ENCODE results near the gene U2SURP. TPM values are rescaled to one million over a fixed set of nuclear protein-coding genes. Genes with fewer than 3 reads are reported as not detected.

The U2SURP gene
- total RNA-seq, 1 experiment from 2014 or later = 168 TPM

- Mint-ChIP-seq H3K27ac (no peak overlapping the region), H3K9me3 (no peaks in the 10 kb centered on the region), H3K4me3 (no peak overlapping the region), H3K4me1 (peaks cover 12 to 22% of the 10 kb centered on the region in 2 experiments), H3K27me3 (ENCODE audit: low read depth) (peaks cover 4% of the 10 kb centered on the region), H3K36me3 (ENCODE audit: insufficient read depth in 1 of 3, low read depth in 3 of 3) (no peaks in the 10 kb centered on the region)
- Histone ChIP-seq H3K18ac (ENCODE audit: insufficient read length, low read depth, low read length) (no peak overlapping the region), H2BK5ac (ENCODE audit: insufficient read length, low read length) (no peak overlapping the region), H2BK12ac (ENCODE audit: insufficient read length, low read depth, low read length) (no peak overlapping the region), H3K56ac (ENCODE audit: insufficient read length, low read depth, low read length) (no peak overlapping the region), H4K91ac (ENCODE audit: insufficient read length, low read depth, low read length) (no peak overlapping the region), H3K4me1 (ENCODE audit: insufficient read depth, low read length) (no peaks in the 10 kb centered on the region; the same call in 1 of the 2 replicates), H3K27ac (ENCODE audit: insufficient read length, low read depth, low read length) (no peak overlapping the region), H3K14ac (ENCODE audit: insufficient read depth, low read length) (no peak overlapping the region), H3K23me2 (ENCODE audit: insufficient read length, low read depth, low read length, poor library complexity, severe bottlenecking) (no peaks in the 10 kb centered on the region), H3K9me3 (ENCODE audit: control insufficient read depth, low read depth, low read length) (no peaks in the 10 kb centered on the region), H3K79me1 (ENCODE audit: insufficient read depth, low read depth, low read length, poor library complexity, severe bottlenecking) (no peaks in the 10 kb centered on the region), H3K4ac (ENCODE audit: low read depth, low read length) (no peak overlapping the region), H3K4me2 (ENCODE audit: insufficient read depth, insufficient read length, low read length) (no peak overlapping the region), H3T11ph (ENCODE audit: low read length) (no peak overlapping the region), H2BK20ac (ENCODE audit: low read depth, low read length, poor library complexity, severe bottlenecking) (no peak overlapping the region), H4K5ac (ENCODE audit: insufficient read length, low read depth, low read length) (no peak overlapping the region), H2AK5ac (ENCODE audit: insufficient read length, low read length) (no peak overlapping the region), H3K79me2 (ENCODE audit: insufficient read depth, low read length) (no peaks in the 10 kb centered on the region), H2BK15ac (ENCODE audit: low read depth, low read length) (no peak overlapping the region), H3K23ac (ENCODE audit: insufficient read length, low read depth, low read length) (no peak overlapping the region), H2BK120ac (ENCODE audit: low read depth, low read length, poor library complexity, severe bottlenecking) (no peak overlapping the region), H3K9ac (ENCODE audit: extremely low read depth, insufficient read length, low read length) (no peak overlapping the region), H3K27me3 (ENCODE audit: insufficient read depth, low read length) (no peaks in the 10 kb centered on the region), H4K20me1 (ENCODE audit: control insufficient read depth, insufficient read depth, insufficient read length) (no peaks in the 10 kb centered on the region), H2AFZ (ENCODE audit: low read length) (no peak overlapping the region), H4K8ac (replicated peaks; ENCODE audit: insufficient read length, low read depth, low read length) (no peak overlapping the region)
- no peak for DNase-seq
- no CpG with 5 or more reads among the region's 3 CpGs for WGBS (ENCODE audit: extremely low coverage, insufficient read length, low lambda C conversion rate)
- no peak for TF ChIP-seq CTCF (conservative IDR thresholded peaks at IDR 0.05)
Measured at GRCh38 chr3:142953443-142953842, 47.9 kb upstream of the U2SURP start.

Measured in H9 (cell line).